Measurements from ENCODE around the gene MIB1.

Gene MIB1

DNA sequence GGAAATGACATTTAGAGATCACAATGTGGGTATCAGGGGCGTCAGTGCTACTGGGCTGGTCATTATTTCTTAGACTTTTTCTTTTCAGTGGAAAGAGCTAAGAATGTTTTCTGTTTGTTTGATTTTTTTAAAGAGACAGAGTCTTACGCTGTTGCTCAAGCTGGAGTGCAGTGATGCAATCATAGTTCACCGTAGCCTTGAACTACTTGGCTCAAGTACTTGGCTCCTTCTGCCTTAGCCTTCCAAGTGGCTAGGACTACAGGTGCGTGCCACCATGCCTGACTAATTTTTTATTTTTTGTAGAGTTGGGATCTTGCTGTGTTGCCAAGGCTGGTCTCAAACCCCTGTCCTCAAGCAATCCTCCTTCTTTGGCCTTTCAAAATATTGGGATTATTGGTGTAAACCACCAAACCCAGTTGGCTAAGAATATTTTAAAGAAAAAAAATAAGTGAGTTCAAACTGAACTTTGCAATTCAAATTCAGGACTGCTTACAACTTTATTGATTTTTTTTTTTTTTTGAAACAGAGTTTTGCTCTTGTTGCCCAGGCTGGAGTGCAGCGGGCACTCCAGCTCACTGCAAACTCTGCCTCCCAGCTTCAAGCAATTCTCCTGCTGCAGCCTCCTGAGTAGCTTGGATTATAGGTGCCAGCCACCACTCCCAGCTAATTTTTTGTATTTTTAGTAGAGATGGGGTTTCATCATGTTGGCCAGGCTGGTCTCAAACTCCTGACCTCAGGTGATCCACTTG is 154.2 kb downstream of the MIB1 start:
- no peak for DNase-seq (ENCODE audit: low spot score)

DNA sequence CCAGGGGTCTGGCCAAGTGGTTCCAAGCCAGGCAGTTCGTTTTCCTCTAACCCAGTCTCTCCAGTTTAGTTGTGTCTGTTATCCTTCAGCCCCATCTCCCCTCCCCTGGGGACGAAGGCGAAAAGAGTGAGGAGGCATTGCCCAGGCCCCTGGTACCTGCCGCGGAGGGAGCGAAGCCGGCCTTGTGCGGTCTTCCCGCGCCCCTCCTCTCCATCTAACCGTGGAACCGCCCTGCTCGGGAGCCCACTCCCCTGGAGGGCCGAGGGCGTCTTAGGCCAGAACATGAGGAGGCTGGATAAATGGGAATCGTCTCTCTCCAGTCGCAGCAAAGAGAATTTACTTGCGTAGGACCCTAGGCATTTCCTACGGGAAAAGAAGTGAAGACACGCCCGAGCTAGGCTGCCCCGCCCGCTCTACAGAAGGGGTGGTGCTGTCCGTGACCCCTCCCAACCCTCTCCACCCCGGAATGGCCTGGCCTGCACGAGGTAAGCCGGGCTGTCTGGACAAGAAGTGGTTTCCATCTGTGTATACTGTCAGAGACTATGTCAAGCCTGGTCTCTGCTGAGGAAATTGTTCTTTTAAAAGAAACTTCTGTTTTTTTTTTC is 156.2 kb downstream of the MIB1 start:
- DNase-seq (ENCODE audit: low spot score) = no peak

DNA sequence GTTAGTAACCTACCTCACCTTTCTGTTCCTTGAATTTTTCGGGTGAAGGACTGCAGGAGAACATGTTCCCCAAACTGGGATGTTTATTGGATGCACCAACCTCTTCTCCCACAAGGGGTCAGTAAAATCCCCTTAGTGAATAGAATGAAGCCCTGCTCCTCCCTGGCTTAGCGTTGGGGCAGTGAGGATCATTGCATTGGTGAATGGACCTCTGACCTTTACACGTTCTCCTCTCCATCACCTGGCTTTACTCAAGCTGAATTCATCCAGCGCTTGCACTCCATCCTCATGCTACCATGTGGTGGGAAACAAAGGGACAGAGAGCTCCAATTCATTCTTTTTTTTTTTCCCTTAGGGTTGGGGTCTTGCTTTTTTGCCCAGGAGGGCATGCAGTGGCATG is 157.2 kb downstream of the MIB1 start:
- DNase-seq (ENCODE audit: low spot score) = peak; percentile 42

DNA sequence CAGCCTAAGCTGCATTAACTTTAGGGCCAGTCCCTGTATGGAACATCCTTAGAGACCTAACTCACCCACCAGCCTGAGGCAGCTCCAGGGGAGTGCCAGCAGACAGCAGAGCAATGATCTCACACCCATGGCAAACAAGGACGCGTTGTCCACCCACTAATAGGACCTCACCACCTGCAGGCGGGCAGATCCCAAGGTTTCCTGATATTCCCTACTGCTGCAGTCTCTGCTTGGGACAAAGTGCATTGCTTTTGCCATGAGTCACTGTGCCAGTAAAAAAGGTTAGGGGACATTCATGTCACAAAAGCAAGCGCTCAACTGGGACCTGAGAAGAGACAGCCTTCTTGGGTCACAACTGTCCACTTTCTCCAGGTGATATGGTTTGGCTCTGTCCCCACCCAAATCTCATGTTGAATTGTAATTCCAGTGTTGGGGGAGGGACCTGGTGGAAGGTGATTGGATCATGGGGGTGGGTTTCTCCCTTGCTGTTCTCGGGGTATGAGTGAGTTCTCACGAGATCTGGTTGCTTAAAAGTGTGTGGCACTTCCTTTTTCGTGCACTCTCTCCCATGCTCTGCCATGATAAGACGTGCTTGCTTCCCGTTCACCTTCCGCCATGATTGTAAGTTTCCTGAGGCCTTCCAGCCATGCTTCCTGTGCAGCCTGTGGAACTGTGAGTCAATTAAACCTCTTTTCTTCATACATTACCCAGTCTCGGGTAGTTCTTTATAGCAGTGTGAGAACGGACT is 160.2 kb downstream of the MIB1 start:
- no peak for DNase-seq (ENCODE audit: low spot score)

GRCh38 chr18:21901423-21901945 is 160.9 kb downstream of the MIB1 start:
- no peak for DNase-seq (ENCODE audit: low spot score)

DNA sequence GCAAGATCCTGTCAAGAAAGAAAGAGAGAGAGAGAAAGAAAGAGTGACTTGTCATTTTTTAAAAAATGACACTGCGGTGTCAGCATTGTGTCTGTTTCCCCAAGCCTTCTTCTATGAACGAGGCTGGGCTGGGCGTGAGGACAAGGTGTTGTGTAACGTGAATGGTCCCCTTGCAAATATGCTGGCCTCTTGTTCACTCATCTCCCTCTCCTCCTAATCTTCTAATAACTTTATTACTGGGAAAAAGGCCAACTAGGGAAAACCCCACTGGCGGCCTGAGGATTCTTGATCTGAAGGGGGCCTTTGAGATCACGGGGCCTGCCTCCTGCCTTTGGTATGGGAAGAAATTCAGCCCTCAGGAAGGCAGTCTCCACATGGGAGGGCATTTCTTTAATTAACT is 163.1 kb downstream of the MIB1 start:
- DNase-seq (ENCODE audit: low spot score) = no peak

GRCh38 chr18:21904856-21905255 is 164.3 kb downstream of the MIB1 start:
- DNase-seq (ENCODE audit: low spot score) = no peak

- DNase-seq (ENCODE audit: low spot score) = no peak
Measured at GRCh38 chr18:21907451-21907850, 166.9 kb downstream of the MIB1 start.

GRCh38 chr18:21908711-21909110 is 168.1 kb downstream of the MIB1 start:
- DNase-seq (ENCODE audit: low spot score) = no peak

GRCh38 chr18:21910906-21911305 is 170.3 kb downstream of the MIB1 start:
- no peak for DNase-seq (ENCODE audit: low spot score)

DNA sequence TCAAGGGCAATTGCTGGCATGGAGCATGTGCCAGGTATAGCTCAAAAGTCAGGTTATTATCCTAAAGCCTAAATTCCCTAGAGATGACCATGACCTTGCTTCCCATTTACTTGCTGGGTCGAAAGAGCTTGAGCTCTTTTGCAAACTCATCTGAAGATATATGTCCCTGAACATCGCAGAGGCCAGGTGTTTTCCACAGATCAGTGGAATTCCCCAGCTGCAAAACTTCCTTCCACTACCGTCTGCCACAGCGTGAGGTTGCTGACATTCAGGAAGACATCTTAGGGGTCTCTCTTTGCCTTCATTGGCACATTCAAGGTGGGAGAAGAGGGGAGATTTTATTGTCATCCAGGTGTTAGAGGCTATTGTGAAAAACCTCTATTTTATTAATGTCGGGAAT is 171.0 kb downstream of the MIB1 start:
- no peak for DNase-seq (ENCODE audit: low spot score)

DNA sequence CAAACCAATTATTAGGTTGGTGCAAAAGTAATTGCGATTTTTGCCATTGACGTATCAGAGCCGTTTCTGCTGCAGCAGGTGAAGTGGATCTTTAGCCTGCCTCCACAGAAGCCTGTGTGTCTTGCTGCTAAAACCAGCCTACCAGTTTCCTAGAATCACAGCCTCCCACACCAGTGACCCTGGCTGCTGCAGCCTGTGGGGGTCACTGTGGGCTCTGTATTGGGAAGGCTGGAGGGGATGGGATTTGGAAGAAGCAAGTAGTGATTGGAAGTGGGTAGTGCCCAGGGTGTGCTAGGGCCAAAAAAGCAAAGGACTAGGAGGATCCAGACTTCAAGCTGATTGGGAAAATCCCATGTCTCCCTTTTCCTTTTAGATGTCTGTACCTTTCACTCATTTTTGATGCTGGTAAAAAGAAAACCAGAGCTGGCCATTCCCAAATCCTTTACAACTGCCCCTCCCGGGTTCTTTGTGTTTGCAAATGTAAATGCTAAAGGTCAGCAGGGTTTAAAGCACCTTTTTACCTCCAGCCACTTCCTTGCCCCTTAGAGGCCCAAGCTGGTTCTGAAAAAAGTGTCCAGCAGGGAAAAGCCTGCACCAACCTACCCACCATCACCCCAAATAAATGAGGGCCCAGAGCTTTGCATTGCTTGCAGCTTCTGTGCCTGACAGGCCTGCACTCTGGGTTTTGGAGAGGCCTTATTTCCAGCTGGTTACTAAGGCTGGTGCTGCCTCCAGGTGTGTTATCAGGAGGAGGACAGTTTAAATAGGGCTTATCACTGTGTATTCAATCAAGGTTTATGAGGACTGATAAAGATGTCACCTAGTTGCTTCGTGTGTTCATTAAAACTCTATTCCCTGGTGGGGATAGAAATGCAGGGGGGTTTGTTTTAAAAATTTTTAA is 172.0 kb downstream of the MIB1 start:
- DNase-seq (ENCODE audit: low spot score) = no peak

GRCh38 chr18:21914739-21915319 is 174.2 kb downstream of the MIB1 start:
- peak; percentile 65 for DNase-seq (ENCODE audit: low spot score)

DNA sequence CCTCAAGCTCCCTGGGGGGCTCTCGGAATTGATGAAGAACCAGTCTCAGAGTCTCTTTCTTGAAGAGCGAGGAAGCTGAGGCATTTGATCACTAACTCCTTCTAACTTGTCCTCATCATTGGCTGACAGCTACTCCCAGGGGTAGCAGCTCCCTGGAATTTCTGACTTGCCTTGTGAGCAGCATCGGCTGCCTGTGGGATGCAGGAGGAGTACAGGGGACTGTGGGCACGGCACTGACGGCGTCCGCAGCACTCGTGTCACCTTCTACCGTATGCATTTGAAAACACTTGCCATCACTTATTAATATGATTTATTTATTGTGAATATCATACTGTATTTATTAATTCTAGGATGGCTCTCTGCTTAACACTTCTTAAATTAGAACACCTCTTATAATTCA is 175.0 kb downstream of the MIB1 start:
- DNase-seq (ENCODE audit: low spot score) = no peak

GRCh38 chr18:21916594-21916993 is 176.0 kb downstream of the MIB1 start:
- DNase-seq (ENCODE audit: low spot score) = no peak

DNA sequence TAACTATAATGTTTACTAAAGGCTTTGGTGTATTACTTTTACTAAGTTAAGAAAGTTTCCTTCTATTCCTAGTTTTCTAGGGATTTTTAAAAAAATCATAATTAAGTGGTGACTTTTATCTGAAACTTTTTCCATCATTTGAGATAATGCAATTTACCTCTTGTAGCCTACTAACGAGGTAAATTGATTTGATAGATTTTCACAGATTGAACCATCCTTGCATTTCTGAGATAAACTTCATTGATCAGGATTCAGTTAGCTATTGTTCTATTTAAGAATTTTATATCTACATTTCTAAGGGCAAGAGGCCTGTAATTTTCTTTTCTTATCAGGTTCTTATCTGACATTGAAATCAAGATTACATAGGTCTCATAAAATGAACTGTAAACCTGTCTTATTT is 178.1 kb downstream of the MIB1 start:
- DNase-seq (ENCODE audit: low spot score) = no peak

Measured in RKO (cell line).